Suprapubic skin (tissue), 4 donors: ENCODE measurements around the gene RIMS1.

Source experiments
- CTCF ChIP-seq, 2 donors: fragments of 200-600 bp in 1 of 2; fragments of 450-650 bp in 1 of 2; sonication (generic) in 1 of 2; IDR thresholded peaks; one replicate each; pipeline ENCODE4 v1.5.1; 2016 to 2019; ENCODE audit warnings: antibody characterized with exemption in 2 of 2, mild to moderate bottlenecking in 1 of 2, moderate library complexity in 1 of 2
- EP300 ChIP-seq: sonication (generic); formaldehyde crosslinking; IDR thresholded peaks from one replicate; pipeline ENCODE4 v1.6.1; 2017; ENCODE audit warnings: antibody characterized with exemption
- POLR2A ChIP-seq, 2 donors: fragments of 450-650 bp; IDR thresholded peaks; one replicate each; pipeline ENCODE4 v1.6.1; 2017; ENCODE audit warnings: antibody characterized with exemption in 2 of 2, mild to moderate bottlenecking in 2 of 2, moderate library complexity in 2 of 2
- POLR2AphosphoS5 ChIP-seq, 3 donors: sonication (generic); formaldehyde crosslinking; IDR thresholded peaks; one replicate each; pipeline ENCODE4 v1.6.1; 2017; ENCODE audit warnings: antibody characterized with exemption in 3 of 3

DNA sequence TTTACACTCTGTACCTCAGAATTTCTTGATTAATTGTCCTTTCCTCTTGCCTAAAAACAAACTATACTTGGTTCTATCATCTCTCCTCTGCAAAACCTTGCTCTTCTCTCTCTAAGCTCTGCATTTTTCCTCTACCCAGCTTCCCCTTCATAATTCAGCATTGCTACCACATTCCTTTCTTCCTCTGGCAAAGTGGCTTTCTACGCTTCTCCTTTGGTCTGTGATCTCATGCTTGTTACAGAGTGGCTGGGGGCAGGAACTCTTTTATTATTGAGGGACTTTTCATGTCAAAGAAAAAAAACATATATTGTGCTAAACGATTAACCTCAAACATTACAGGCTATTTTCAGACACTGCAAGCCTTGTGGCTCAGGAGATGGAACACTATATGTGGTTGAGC is 402.2 kb downstream of the RIMS1 start:
- TF ChIP-seq CTCF (IDR thresholded peaks at IDR 0.05) (no peak), POLR2A (IDR thresholded peaks at IDR 0.05) (no peak), EP300 (no peak), POLR2AphosphoS5 (IDR thresholded peaks at IDR 0.05) (no peak)
